ENCODE measurements around the gene PDS5A.

DNA sequence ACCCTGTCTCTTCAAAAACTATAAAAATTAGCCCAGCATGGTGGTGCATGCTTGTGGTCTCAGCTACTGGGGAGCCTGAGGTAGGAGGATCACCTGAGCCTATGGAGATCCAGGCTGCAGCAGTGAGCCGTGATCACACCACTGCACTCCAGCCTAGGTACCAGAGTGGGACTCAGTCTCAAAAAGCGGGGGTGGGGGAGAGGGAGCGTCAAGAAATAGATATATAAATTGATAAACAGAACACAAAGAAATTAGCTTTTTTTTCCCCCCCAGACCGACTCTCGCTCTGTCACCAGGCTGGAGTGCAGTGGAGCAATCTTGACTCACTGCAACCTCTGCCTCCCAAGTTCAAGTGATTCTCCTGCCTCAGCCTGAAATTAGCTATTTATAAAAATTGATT lies 14.1 kb downstream of the PDS5A start:
- TF ChIP-seq, protein P1, sequence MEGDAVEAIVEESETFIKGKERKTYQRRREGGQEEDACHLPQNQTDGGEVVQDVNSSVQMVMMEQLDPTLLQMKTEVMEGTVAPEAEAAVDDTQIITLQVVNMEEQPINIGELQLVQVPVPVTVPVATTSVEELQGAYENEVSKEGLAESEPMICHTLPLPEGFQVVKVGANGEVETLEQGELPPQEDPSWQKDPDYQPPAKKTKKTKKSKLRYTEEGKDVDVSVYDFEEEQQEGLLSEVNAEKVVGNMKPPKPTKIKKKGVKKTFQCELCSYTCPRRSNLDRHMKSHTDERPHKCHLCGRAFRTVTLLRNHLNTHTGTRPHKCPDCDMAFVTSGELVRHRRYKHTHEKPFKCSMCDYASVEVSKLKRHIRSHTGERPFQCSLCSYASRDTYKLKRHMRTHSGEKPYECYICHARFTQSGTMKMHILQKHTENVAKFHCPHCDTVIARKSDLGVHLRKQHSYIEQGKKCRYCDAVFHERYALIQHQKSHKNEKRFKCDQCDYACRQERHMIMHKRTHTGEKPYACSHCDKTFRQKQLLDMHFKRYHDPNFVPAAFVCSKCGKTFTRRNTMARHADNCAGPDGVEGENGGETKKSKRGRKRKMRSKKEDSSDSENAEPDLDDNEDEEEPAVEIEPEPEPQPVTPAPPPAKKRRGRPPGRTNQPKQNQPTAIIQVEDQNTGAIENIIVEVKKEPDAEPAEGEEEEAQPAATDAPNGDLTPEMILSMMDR (conservative IDR thresholded peaks at IDR 0.05): no peak
- no peak for TF ChIP-seq EZH2 (IDR thresholded peaks at IDR 0.05; ENCODE audit: low read depth)

Measured in PC-9 (cell line).